ENCODE results near the gene OR2A14. TPM values are rescaled to one million over a fixed set of nuclear protein-coding genes. Genes with fewer than 3 reads are reported as not detected.

OR2A14 gene
- total and polyA plus RNA-seq, 10 of the 15 experiments (the other 5 are each of a cell fraction or from before 2014, with no cell fraction given) = not detected

DNA sequence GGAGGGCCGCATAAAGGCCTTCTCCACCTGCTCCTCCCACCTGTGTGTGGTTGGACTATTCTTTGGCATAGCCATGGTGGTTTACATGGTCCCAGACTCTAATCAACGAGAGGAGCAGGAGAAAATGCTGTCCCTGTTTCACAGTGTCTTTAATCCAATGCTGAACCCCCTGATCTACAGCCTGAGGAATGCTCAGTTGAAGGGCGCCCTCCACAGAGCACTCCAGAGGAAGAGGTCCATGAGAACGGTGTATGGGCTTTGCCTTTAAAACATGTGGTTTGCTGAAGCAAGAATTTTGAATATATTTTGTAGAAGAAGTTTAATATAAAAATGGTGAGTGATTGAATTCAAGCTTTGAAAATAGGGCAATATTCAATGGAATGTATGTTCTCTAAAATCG is 12.7 kb upstream of the OR2A14 start (continued):
- TF ChIP-seq, protein P1, sequence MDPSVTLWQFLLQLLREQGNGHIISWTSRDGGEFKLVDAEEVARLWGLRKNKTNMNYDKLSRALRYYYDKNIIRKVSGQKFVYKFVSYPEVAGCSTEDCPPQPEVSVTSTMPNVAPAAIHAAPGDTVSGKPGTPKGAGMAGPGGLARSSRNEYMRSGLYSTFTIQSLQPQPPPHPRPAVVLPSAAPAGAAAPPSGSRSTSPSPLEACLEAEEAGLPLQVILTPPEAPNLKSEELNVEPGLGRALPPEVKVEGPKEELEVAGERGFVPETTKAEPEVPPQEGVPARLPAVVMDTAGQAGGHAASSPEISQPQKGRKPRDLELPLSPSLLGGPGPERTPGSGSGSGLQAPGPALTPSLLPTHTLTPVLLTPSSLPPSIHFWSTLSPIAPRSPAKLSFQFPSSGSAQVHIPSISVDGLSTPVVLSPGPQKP (IDR thresholded peaks at IDR 0.05; ENCODE audit: low read depth, low read length) = no peak

- in situ Hi-C loops (cut with MboI) (no loop called here), intact Hi-C loops (cut with micrococcal nuclease; ENCODE audit: unreplicated experiment) (no loop called here)
- ChIA-PET CTCF (interaction anchor here (1.9 kb wide), 1 partner anchor 14 kb away, joined by 10 read pairs; no protein-coding TSS in a partner anchor), POLR2A (no interaction called here), RAD21 (ENCODE audit: unreplicated experiment) (interaction anchor here (2.0 kb wide), 1 partner anchor 14 kb away, joined by 6 read pairs; no protein-coding TSS in a partner anchor), SMC1A (ENCODE audit: uncharacterized antibody, unreplicated experiment) (interaction anchor here (0.6 to 2.3 kb wide), 3 partner anchors 13 to 23 kb away, joined by 3 to 7 read pairs (median 3); no protein-coding TSS in a partner anchor)
- H4K20me1 ChIP-seq (ENCODE audit: control insufficient read depth, insufficient read depth) = no peaks in the 10 kb centered on the region
- DNase-seq (ENCODE audit: low read depth, low spot score) (no peak), FAIRE-seq (no peak), ATAC-seq (no peak)
- H3K79me2 ChIP-seq (ENCODE audit: control insufficient read depth, insufficient read depth, low read length) = no peaks in the 10 kb centered on the region
- no TSS peak for BruUV-seq (replicated peaks)
- H3K27me3 ChIP-seq (replicated peaks in 1 of 2; ENCODE audit: control insufficient read depth in 2 of 2, insufficient read depth in 2 of 2, low read length in 1 of 2) = no peaks in the 10 kb centered on the region
- no peak overlapping the region for H3K27ac ChIP-seq (ENCODE audit: control insufficient read depth, insufficient read depth)
- no peak overlapping the region for H3K4me2 ChIP-seq (ENCODE audit: control insufficient read depth, insufficient read depth)
- H3K36me3 ChIP-seq (ENCODE audit: control insufficient read depth in 2 of 2, insufficient read depth in 2 of 2, low read length in 1 of 2) = no peaks in the 10 kb centered on the region
- 0% methylated on average over 1 of the region's 1 CpG for WGBS (ENCODE audit: insufficient coverage, insufficient replicate concordance, low lambda C conversion rate, missing lambda C conversion rate)
- no peaks in the 10 kb centered on the region for H3K9me3 ChIP-seq (replicated peaks; ENCODE audit: control insufficient read depth, insufficient read depth, low read length)
- no peaks in the 10 kb centered on the region for H3K4me1 ChIP-seq (ENCODE audit: control insufficient read depth, insufficient read depth, low read length)
- no peak overlapping the region for H3K4me3 ChIP-seq
- H2AFZ ChIP-seq (ENCODE audit: control insufficient read depth, low read depth, low read length) = no peak overlapping the region
- no peak overlapping the region for H3K9ac ChIP-seq (ENCODE audit: control insufficient read depth, insufficient read depth, low read length)
- TF ChIP-seq BACH1 (IDR thresholded peaks at IDR 0.05; ENCODE audit: borderline replicate concordance) (no peak), FOS (IDR thresholded peaks at IDR 0.05; ENCODE audit: borderline replicate concordance, extremely low read depth, insufficient read length) (no peak), NFIC (IDR thresholded peaks at IDR 0.05; ENCODE audit: low read depth, low read length) (no peak), CREM (IDR thresholded peaks at IDR 0.05; ENCODE audit: low read depth) (no peak), SRF (IDR thresholded peaks at IDR 0.05; ENCODE audit: low read depth in 2 of 2, low read length in 2 of 2) (no peak), MXI1 (IDR thresholded peaks at IDR 0.05; ENCODE audit: low read depth, low read length) (no peak), ZNF274 (IDR thresholded peaks at IDR 0.05; ENCODE audit: insufficient read depth, insufficient read length) (no peak), ZNF207 (IDR thresholded peaks at IDR 0.05; ENCODE audit: borderline replicate concordance) (no peak), BHLHE40 (IDR thresholded peaks at IDR 0.05; ENCODE audit: borderline replicate concordance in 1 of 2, low read depth in 2 of 2, low read length in 1 of 2) (no peak), USF2 (IDR thresholded peaks at IDR 0.05; ENCODE audit: borderline replicate concordance, low read depth, low read length) (no peak), SMAD1 (IDR thresholded peaks at IDR 0.05; ENCODE audit: low read depth, partially characterized antibody) (no peak), ZBED1 (IDR thresholded peaks at IDR 0.05; ENCODE audit: borderline replicate concordance) (no peak), IKZF1 (conservative IDR thresholded peaks at IDR 0.05) (no peak), SMAD5 (IDR thresholded peaks at IDR 0.05; ENCODE audit: low read depth) (no peak), POLR2AphosphoS5 (IDR thresholded peaks at IDR 0.05; ENCODE audit: low read length) (no peak), GATAD2B (conservative IDR thresholded peaks at IDR 0.05; ENCODE audit: low read depth) (no peak), RELA (IDR thresholded peaks at IDR 0.05; ENCODE audit: borderline replicate concordance, partially characterized antibody) (no peak), RAD21 (IDR thresholded peaks at IDR 0.05; ENCODE audit: insufficient read depth, low read depth, low read length) (no peak), NKRF (conservative IDR thresholded peaks at IDR 0.05) (no peak), MYC (IDR thresholded peaks at IDR 0.05; ENCODE audit: insufficient read depth, insufficient read length, insufficient replicate concordance, low read length, severe bottlenecking) (no peak)
These were observed 9.3 kb upstream of the OR2A14 start for GRCh38 chr7:144113651-144114050.

Data from GM12878 (cell line).